UCSD-AML1 (cell line): ENCODE data around the gene ESYT2.

ENCODE experiments used
- DNase-seq: peaks from one replicate; lab custom pipeline; 2025; ENCODE audit not compliant: unreplicated experiment; lab: John Stamatoyannopoulos, UW

ESYT2 gene

DNA sequence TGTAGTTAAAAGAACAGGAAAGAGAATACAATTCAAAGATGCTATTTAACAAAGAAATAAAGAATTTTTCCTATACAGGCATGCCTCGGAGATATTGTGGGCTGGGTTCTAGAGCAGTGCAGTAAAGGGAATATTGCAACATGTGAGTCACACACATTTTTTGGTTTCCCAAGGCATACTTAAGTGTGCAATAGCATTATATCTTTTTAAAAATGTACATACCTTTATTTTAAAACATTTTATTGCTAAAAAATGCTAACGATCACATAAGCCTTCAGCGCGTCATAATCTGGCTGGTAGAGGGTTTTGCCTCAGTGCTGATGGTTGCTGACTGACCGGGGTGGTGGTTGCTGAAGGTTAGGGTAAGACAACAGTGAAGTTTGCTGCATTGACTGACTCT, 54.4 kb downstream of the ESYT2 start:
- DNase-seq: no peak

DNA sequence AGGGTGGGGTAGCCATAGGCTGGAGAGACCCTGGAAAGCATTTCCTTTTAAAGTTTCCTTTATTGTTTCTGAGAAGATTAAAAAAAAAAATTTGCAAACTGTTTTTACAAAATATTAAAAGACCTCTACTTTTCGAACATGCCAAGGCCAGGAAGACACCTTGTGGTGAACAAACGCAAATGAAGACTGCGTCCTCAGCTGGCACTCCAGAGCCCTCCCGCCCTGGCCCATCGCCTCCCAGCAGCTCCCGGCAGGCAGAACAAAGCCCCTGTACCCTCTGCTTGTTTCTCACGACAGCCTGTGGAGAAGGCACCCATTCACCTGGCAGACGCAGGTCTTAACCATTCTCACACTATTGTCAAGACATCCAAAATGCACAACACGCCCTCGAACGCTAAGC, 56.4 kb downstream of the ESYT2 start:
- no peak for DNase-seq

DNA sequence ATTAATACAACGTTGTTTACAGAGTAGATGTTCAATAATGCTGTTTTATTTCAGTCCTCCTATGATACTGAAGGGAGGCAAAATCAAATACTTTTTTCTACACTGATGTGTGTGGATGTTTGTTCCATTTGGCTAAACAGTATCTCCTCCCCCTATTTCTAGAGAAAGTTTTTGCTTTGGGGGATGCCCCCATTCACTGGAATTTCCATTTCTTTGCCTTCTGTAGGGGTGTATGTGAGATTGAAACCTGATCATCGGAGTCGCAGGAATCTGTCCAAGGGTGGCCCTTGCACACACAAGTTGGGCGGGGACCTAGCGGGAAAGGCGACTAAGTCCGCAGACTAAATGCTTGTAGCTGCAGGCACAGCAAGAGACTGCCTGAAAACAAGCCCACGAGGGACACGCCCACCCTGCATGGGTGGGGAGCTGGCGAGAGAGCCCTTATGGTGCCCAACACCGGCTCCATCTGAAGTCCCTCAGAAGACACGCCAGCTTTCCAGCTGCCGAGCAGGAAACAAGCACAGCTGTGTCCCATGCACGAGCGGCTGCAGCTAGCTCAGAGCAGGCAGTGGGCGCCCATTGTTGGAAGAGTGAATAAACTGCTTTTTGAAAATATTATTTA, 58.0 kb downstream of the ESYT2 start:
- no peak for DNase-seq

DNA sequence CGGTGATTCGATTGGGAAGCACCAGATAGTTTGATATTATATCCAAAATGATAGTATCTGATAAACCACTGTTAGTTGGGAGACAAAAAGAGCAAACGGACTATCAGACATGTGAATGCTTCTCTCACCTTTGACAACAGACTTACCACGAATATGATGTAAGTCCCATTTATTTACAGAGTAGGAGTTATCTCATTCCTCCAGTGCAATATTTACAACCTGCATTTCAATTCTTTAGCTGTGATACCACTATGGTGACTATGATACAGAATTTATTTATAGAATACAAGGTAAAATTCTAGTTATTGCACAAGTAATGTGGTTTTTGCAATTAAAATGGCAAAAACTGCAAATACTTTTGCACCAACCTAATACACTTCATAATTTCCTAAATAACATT, 61.6 kb downstream of the ESYT2 start:
- DNase-seq: no peak

DNA sequence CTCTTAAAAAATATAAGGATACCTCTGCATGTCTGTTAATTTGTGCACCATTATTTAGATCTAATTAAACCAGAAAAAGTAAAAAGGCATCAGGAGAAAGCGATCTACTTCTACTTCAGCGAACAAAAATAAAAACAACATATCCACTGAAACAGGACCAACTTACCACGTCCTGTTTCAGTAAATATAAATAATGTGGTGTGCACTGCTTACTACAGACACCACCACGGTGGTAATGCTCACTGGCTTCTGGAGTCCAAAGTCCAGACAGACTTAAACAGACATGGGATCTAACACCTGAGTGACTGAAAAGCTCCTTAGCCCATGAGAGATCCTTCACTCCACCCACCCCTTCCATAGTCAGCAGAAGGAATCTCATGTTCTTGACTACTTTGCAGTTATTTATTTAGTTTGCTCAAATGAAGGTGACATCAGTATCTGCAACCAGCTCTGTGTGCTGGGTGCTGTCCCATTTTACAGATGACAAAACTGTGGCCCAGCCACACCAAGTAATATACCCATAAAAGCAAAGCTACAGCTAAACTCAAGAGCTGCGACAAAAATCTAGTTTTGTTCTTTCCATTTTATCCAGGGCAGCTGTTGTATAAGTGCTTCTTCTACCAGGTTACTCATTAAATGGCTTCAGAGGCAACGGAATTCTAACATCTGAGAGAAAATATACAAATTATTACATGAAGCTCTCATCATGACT, 62.6 kb downstream of the ESYT2 start:
- no peak for DNase-seq

DNA sequence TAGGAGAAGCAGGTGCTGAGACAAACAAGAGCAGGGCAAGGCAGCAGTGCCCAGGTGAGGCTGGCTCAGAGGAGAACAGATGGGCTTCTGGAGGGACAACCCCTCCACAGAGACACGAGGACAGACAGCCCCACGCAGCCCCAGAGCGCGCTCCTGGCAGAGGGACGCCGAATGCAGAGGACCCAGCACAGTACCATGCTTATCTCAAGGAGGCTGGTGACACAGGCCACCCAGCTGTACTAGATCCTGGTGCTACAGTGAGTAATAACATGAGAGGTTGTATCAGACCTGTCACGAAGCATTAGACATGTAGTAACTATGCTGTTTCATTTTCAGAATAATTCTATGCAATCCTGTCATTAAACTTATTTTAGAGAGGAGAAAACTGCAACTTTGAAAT, 64.3 kb downstream of the ESYT2 start:
- no peak for DNase-seq

DNA sequence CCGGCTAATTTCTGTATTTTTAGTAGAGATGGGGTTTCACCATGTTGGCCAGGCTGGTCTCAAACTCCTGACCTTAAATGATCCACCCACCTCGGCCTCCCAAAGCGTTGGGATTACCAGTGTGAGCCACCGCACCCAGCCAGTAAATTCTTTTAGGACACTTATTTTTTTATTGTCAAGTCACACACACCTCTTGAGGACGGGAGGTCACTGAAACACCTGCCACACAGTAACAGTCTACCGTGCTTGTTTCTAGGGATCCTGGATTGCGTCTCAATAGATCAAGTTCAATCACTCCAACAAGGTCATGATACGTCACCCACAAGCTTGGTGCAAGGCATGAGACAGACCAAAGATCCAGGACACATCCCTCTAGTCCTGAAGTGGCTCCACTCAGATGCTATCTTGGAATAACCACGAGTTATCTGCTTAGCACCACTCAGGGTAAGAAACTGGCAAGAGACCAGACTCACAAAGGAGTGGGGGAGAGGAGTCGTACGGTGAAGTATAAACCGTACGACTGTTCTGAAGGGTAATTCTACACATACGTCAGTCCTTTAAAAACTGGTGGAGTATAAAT, 65.8 kb downstream of the ESYT2 start:
- no peak for DNase-seq

DNA sequence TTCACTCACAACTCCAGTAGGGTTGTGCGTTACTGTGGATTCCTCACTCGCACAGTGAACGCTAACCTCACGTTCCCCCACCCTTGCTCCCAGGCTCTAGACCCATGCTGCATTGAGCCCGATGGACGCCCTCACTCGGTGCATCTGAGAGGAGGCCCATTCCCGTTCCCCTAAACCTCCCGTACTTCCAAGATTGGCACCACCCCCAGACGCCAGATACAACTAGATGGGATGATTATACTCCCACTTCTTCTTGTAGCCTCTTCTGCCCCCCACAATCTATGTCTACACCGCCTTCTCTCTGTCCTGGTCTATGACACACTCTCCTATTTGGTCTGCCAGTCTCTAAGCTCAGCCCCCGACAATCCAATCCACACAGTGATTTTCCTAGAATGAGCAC, 67.4 kb downstream of the ESYT2 start:
- no peak for DNase-seq

DNA sequence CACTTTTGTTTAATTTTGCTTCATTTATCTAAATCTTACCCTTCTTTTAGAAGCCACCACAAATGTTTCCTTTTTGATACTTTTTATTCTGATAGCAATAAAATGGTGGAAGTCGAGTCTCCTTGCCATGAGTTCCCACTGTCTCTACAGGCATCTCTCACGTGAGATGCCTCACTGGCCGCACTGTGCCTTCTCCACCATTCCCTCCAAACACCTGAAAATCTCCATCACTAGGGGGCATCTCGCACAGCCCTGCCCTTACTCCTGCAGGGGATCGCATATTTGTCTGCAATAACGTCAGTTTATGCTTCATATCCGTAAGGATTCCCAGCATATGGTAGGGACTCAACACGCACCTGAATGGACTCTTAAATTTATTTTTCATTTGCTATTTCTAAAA, 68.4 kb downstream of the ESYT2 start:
- no peak for DNase-seq

DNA sequence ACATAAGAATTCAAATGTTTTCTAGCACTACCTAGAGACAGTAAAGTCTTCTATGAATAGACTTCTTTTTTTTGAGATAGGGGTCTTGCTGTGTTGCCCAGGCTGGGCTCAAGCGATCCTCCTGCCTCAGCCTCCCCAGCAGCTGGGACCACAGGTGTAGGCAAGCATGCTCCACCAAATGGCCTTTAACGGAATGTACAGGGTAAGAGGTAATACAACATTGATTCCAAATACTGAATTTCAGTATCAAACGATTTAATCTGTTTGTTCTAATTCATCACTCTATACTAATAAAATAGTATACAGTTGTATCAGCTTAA, 68.9 kb downstream of the ESYT2 start:
- no peak for DNase-seq

DNA sequence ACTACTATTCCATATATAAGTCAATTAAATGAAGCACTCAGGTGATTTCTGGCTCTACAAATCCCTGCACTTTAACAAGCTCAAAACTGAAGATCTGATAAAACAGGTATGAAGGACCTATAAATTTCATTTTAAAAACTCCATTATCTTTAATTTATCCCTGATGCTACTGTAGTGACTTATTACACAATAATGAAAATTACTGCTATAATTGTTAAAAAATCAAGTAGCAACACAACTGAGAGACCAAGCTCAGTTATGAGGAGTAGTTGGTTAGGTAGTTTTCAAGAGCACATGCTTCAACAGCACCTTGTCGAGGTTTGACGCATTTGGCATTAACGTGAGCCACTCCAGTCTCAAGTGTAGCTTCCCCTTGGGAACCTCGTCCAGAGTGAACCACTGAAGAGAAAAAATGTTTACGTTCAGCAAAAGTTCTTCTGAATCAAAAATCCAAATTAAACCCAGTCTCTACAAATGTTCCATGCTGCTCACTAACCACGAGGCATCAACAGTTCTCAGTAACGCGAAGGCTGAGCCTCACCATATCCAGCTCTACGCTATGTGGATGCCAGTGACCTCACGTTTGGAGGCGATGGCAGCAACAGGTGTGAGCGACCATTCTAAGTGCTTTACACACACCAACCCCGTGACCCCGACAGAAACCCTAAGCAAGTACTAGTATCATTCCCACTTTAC, 69.4 kb downstream of the ESYT2 start:
- no peak for DNase-seq

DNA sequence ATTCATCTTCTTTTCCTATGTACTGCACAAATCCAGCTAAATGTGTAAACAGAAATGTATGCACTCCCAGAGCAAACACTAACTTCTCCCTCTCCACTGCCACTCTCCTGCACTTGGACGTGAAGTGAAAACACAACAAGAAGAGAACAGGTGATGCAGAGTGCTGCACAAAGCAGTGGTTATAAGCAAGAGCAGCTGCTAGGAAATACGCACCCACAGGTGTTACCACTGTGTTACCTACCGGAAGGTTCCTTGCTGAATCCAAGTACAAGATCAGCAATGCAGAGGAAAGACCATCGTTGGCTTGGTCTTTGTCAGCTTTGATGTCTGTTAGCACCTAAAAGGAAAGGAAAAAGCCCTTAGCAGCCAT, 70.1 kb downstream of the ESYT2 start:
- DNase-seq: no peak

DNA sequence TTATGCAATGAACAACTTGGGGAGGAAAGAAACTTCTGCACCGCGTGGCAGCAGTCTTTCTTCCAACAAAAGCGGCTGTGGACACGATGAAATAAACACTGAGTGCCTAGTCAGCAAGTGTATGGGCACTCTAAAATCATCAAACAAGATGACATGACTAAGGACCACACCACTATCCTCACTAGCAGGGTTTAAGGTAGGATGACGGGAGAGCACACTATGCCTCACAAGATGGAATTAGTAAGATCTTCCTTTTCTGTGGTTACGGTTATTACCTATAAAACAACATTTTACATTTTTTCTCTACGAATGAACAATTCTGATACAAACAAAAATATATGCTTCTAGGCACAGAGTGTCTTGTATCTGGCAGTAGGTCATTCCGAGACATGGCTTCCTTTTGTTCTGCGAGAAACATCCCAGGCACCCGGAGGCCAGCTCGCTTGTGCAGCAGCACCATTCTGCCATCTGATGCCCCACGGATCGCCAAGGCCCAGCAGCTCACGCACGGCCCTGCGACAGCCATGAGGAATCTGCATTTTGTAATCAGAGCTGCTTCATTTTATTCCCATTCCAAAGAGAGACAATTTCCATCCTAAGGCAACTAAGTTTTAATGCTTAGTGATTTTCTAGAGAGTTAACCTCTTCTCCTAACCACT, 70.6 kb downstream of the ESYT2 start:
- DNase-seq: no peak

DNA sequence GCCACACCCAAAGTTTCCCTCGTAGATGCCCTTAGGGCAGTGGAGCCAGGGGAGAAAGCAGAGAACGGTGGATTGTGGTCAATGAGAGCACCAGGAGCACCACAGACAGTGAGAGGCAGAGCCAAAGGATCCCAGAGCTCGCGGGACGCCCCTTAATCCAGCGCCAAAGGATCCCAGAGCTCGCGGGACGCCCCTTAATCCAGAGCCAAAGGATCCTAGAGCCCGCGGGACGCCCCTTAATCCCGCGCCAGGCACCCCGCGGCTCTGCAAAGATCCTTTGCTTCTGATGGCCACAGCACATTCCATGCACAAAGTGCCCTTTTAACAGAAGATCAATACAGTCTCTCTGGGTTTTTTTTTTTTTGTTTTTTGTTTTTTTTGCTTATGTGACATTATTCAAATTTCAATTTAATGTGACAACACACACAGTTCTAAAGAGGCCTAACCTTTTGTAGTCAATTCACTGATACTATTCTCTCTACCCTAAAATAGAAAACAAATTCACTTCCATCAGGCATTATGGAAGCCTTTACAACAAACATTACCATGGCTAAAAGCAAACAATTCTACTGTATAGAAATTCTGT, 71.8 kb downstream of the ESYT2 start:
- no peak for DNase-seq

DNA sequence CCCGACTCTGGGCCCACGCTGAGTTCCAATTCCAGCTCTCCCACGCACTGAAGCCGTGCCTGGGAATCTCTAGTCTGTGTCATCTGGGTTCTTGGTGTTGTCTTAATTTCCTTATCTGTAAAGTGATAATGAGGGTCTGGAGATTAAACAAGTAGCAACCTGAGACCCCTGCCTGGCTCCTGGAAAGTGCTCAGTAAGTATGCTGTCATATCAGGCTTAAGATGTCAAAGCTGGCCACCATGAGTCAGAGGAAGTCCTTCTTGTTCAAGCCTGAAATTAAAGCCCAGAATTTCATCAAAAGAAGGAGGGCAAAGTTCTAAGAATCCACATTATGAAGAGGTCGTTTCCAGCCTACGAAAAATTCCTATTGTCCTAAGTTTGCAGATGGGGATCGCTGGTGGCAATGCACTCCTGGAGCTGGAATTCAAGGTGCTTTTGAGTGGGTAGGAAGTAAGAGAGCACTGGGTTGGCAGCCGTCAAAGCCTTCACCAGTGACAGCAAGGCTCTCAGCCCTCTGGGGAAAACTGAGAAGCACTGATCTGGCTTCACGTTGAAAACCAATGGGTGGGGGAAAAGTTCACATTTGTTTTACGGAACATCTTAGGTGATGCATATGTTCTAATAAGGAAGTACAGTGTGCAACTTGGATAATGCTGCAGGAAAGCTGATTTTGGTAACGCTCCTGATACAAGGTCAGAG, 74.4 kb downstream of the ESYT2 start:
- no peak for DNase-seq

DNA sequence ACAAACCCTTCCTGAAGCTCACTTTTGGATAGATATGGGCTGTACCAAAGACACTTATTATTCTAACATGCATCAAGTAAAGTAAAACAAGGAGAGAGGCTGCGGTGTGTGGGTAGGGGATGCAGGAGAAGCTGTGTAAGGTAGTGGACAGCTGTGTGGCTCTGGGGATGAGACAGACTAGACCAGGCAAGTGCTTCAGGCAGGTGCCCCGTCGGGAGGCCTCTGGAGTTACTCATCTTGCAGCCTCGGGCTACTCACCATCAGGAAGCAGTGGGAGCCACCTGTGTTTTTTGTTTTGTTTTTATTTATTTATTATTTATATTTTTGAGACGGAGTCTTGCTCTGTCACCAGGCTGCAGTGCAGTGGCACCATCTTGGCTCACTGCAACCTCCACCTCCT, 75.4 kb downstream of the ESYT2 start:
- no peak for DNase-seq

DNA sequence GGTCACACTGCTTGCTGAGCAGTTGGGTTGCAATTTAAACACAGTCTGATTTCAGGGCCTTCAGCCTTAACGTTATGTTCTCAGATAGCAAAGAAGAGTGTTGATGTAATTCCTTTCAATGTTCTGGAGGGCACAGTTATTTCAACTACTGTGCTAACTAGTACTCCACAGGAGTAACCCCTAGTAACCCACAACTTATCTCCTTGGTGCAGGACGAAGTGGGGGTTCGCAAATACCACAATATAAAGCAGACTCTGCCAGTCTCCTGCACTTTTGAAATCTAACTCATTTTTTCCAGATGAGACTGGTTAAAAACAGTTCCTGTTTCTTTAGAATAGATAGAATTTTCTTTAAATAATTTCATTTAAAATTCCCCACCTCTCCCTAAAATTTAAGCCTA, 77.6 kb downstream of the ESYT2 start:
- no peak for DNase-seq

DNA sequence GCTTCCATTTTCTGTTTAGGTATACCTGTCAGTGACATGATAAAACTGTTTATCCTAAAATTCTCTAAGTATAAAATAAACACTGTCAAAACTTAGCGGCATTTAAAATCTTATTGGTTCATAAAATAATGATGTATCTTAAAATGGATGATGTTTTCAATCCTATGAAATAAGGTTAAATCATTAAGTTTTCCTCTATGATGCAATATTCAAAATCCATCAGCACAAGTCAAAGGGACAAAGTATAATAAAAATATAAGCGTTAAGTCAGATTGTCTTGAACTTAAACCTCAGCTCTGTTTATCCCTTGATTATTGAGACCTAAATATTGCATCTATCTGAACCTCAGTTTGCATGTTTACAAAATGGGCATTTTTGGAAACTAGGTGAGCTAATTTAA, 78.1 kb downstream of the ESYT2 start:
- no peak for DNase-seq

DNA sequence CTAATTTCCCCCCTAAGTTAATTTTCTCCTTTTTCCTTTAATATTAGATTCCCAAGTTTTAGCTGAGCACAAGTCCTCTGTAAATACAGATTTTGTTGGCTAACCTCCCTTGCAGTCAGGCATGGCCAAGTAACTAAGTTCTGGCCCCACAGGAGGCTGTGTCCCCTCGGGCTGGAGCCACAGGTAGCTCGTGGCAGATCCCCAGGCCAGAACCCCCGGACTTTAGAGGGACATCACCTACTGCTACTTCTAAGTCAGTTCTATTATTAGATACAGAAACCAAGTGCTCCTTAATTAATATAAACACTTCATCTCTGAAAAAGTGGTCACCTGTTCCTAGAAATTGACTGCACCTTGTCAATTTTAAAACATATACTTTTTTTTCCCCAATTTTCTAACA, 78.6 kb downstream of the ESYT2 start:
- no peak for DNase-seq

DNA sequence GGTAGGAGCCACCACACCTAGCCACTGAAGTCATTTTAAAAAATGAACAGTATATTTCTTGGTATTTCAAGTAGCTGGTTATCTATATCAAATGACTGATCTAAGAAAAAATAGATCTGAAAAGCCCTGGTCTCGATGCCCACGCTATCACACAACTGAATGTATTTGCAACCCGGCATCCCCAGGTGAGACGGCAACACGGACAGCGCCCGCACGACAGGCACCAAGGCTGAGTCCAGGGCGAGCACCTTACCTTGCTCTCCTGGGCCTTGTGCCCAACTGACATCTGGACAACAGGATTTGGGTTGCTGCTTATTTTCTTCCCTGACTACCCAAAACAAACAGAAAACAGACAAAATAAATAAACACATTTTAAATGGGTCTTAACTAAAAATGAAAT, 79.9 kb downstream of the ESYT2 start:
- DNase-seq: no peak

DNA sequence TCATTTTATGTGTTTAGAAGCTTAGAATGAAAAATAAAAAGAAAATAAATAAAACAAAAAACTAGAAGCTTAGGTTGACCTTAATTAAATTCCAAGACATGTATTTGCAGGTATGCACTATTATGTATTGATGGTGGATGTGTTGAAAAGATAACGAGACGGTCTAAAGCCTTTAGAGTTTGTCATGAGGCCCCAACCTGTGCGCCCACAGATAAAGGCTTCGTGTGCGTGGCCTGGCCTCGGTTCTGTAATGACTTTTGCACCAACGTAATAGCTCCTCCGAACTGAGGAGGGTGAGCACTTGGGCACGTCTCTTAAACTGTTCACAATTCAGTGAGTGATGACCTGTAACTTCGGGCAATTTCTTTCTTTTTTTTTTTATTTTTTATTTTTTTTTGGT, 81.0 kb downstream of the ESYT2 start:
- no peak for DNase-seq
